GM21723 (cell line): Measurements from ENCODE around the gene SPATA6.
"Not testable (repeated sequence)": the region's sequence is repeated elsewhere in the genome, so short reads cannot be mapped to it uniquely, and the experiment has no call there.

Experiments
- ATAC-seq: cut with Tn5 transposase; IDR thresholded peaks from one replicate; pipeline ENCODE4 v1.9.1; 2021; ENCODE audit warnings: mild to moderate bottlenecking, moderate library complexity; ENCODE audit not compliant: unreplicated experiment

The SPATA6 gene

DNA sequence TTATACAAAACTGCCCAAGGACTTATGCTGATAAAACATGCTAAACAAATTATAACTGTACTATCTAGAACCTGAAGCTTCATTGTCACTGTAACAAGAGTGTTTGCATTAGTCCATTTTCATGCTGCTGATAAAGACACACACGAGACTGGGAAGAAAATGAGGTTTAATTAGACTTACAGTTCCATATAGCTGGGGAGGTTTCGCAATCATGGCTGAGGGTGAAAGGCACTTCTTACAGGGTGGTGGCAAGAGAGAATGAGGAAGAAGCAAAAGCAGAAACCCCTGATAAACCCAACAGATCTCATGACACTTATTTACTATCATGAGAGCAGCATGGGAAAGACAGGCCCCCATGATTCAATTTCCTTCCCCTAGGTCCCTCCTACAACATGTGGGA lies 100.4 kb downstream of the SPATA6 start:
- no peak for ATAC-seq

DNA sequence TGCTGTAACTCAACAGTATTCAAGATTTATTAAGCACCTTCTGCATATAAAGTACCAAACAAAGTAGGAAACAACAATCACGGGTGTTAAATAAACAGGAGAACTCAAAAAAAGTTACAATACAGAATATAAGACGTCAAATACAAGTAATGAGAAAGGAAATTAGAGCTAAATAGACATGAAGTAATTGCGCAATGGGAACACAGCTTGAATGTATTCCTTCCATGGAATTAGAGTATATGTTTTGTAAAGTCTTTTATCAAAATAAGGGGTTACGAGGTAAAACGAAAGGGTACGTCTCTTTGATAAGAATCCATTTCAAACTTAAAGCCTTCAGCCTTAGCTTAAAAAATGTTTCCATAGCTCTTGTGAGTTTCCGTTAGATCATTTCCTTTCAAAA lies 109.1 kb downstream of the SPATA6 start:
- no peak for ATAC-seq

DNA sequence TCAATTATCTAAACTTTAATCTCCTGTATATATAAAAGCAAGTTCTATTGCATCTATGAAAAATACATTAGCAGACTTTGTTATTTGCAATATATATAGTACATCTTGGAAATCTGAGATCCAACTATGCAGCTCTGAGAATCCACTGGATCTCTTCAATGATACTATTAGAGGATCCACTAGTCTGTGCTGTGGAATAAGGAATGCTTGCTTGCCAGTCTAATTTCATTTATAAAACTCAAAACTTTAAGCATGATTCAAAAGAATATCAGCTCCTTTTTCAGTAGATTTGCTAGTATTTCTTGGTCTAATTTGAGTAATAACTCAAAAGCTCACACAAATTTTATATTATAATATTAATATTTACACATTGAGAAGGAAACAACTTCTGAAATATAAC lies 115.1 kb downstream of the SPATA6 start:
- no peak for ATAC-seq

DNA sequence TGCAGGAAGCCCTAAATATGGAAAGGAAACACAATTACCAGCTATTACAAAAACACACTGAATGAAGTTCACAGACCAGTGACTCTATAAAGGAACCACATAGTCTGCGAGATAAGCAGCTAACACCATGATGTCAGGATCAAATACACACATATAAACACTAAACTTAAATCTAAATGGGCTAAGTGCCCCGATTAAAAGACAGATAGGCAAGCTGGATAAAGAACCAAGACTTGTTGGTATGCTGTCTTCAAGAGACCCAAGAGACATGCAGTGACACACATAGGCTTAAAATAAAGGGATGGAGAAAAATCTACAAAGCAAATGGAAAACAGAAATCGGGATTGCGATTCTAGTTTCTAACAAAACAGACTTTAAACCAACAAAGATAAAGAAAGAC lies 127.6 kb downstream of the SPATA6 start:
- no peak for ATAC-seq

DNA sequence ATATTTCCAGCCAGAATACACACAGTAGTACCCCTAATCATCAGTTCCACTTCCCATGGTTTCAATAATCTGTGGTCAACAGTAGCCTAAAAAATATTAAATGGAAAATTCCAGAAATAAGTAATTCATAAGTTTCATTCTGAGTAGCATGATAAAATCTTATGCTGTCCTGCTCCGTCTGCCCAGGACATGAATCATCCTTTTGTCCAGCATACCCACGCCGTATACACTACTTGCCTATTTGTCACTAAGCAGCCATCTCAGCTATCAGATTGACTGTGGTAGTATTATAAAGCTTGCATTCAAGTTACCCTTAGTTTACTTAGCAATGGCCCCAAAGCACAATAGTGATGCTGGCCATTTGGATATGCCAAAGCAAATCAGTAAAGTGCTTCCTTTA lies 130.8 kb downstream of the SPATA6 start:
- ATAC-seq: no peak

DNA sequence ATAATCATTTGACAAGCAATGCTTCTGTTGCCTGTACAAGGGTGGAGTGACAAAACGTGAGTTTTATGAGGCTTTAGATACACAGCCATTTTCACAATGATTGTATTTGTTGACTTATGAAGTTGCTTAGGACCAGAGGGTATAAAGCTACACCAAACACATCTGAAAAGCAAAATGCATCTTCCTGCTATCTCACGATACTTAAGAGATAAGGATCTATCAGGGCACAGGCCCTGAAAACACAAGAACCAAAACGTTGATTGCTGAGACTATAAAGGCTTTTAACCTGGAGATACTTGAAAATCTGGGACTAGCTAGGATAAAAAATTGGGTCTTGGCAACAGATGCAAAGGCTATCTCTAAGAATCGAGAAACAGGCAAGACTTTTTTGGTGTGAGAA lies 133.7 kb downstream of the SPATA6 start:
- no peak for ATAC-seq

DNA sequence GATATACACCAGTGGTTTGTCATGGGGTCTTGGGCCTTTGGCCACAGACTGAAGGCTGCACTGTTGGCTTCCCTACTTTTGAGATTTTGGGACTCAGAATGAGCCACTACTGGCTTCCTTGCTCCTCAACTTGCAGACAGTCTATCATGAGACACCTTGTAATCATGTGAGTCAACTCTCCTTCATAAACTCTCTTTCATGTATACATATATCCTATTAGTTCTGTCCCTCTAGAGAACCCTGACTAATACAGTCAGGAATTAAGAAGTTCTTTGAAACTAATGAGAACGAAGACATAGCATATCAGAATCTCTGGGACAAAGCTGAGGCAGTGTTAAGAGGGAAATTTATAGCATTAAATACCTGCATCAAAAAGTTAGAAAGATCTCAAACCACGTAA lies 138.7 kb downstream of the SPATA6 start:
- no peak for ATAC-seq

DNA sequence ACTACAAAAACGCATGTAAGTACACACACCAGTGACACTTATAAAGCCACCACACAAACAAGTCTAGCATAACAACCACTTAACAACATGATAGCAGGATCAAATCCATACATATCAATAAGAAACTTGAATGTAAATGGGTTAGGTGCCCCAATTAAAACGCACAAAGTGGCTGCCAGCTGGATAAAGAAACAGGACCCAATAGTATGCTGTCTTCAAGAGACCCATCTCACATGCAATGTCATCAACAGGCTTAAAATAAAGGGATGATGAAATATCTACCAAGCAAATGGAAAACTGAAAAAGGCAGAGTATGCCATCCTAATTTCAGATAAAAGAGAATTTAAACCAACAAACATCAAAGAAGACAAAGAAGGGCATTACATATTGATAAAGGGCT lies 139.9 kb downstream of the SPATA6 start:
- no peak for ATAC-seq

DNA sequence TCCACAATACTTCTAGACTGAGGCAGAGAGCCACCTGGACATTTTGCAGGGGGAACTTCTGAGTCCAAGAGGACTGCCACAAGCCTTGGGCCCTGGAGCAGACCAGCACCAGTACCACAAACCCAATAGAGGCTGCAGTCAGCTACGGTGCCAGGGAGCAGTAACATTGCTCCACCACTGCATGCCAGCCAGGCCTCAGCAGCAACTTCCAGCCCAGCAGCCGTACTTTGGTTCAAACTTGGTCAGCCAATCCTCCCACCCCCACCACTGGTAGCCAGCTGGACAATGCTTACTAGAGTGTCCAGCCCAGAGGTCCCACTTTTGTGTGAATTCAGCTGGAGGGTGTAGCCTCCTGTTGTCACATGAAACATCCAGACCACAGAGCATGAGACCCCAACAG lies 142.1 kb downstream of the SPATA6 start:
- ATAC-seq: no peak

DNA sequence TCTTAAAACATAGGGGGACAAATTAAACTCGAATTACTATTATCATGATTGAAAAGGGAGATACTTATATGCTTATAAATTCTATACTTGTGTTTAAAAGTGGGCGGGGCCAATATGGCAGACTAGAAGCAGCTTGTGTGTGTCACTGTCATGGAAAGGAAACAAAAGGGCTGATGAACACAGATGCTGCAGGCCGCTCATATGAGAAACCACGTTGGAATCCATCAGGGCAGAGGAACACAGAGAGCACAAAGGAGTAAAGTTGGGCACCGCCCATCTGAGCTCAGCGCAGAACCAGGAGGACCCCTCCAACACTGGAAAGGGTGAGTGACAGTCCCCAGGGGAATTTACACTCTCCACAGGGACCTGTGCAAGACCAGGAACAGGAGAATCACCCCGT lies 142.5 kb downstream of the SPATA6 start:
- no peak for ATAC-seq

DNA sequence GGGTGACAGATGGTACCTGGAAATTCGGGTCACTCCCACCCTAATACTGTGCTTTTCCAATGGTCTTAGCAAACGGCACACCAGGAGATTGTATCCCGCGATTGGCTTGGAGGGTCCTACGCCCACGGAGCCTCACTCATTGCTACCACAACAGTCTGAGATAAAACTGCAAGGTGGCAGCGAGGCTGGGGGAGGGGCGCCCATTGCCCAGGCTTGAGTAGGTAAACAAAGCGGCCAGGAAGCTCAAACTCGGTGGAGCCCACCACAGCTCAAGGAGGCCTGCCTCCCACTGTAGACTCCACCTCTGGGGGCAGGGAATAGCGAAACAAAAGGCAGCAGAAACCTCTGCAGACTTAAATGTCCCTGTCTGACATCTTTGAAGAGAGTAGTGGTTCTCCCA lies 160.2 kb downstream of the SPATA6 start:
- not testable (repeated sequence) for ATAC-seq

DNA sequence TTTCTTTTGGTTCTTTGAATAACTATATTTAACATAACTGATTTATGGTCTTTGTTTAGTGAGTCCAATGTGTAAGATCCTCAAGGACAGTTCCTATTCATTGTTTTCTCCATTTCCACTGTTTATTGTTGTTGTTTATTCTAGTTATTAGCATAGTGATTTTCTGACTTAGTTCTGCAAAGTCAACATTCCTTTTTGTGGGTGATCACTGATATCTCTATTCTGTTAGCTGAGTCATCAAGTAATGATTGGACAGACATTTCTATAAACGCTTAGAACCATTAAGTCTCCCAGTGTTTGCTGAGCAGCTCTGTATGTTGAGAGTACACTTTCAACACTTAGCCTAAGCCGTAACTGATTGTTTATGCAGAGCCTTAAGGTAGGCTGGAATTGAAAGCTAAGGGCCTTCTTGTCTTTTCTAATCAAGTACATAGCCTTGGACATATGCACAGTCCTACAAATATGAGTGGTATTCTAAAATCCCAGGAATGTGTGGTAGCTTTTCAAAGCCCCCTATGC lies 162.4 kb downstream of the SPATA6 start:
- ATAC-seq: no peak

DNA sequence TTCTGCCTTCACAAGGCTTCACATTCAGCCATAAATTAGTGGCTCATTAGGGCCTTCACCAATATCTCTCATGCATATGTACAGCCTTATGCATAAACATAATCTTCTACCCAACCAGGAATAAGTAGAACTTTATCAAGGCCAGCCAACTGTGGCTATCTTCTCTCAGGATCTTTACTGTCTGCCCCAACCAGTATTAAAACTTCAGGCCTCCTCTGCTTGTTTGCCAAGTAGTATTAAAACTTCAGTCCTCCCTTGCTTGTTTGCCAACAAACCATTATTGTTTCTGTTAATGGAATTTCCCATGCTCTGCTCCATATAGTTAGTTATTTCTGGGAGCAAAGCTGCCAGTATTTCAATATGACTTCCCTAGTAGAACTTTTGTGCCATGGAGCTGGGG lies 169.4 kb downstream of the SPATA6 start:
- ATAC-seq: no peak

DNA sequence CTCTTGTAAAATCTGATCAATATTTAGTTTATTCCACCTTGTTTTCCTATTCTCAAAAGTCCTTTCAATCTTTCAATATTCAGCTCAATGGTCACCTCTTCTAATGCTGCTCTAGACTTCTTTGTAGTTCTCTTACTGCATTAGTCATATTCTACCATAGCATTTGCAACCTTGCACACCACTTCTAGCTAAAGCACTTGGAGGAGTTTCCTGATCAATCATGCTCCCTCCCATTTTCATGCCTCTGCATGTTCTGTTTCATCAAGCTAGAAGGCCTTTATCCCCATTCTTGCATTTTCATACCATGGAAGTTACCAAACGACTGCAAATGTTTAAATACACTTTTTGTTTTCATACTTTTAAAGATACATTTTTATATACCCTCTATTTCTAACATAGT lies 177.3 kb downstream of the SPATA6 start:
- no peak for ATAC-seq

DNA sequence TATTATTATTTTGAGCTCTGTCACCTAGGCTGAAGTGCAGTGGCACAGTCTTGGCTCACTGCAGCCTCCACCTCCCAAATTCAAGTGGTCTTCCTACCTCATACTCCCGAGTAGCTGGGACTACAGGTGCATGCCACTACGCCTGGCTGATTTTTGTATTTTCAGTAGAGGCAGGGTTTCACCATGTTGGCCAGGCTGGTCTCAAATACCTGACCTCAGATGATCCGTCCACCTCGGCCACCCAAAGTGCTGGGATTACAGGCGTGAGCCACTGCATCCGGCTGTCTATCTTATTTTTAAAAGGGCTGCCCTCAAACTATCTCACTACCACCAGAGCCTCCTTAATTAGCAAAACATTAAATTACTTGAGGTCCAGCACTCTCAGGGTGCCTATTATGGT lies 177.9 kb downstream of the SPATA6 start:
- ATAC-seq: not testable (repeated sequence)

DNA sequence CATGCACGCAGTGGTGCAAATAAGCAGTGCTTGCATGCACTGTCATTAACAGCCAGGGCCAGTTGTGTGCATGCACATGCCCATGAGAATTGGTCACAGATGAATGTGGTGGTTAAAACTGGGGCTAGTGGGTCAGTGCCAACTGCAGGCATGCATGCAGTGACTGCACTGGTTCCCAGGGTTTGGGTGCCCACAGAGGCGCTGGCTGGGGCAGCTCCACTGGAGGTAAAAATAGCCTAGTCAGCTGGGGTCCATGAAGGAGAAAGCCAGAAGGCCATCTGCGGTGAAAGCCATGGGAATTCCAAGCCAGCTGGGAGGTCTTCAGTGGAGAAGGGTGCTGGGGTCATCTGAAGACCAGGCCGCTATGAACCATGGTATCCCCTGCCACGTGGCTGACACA lies 179.3 kb downstream of the SPATA6 start:
- no peak for ATAC-seq

DNA sequence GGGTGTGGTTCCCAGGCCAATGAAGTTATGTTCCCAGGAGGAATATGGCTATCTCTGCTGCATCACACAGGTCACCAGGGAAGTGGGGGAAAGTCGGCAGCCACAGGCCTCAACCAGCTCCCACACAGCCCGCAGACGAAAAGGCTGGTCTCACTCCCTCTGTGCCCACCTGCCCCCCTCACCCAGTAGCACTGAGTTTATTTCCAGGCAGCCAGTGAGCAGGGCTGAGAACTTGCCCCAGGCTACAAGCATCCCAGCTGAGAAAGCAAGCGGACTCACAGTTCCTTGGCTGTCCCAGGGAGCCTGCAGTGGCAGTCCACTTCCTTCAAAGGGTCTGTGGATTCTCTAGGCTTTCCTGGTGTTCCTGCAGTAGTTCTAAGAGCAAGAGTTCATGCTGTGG lies 180.6 kb downstream of the SPATA6 start:
- no peak for ATAC-seq

DNA sequence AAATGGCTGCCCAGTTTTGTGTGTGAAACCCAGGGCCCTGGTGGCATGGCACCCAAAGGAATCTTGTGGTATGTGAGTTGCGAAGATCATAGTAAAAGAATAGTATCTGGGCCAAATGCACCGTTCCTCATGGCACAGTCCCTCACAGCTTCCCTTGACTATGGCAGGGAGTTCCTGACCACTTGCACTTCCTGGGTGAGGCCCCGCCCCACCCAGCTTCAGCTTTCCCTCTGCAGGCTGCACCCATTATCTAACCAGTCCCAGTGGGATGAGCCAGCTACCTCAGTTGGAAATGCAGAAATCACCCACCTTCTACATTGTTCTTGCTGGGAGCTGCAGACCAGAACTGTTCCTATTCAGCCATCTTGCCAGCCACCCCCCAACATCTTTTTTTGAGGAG lies 186.5 kb downstream of the SPATA6 start:
- ATAC-seq: no peak

DNA sequence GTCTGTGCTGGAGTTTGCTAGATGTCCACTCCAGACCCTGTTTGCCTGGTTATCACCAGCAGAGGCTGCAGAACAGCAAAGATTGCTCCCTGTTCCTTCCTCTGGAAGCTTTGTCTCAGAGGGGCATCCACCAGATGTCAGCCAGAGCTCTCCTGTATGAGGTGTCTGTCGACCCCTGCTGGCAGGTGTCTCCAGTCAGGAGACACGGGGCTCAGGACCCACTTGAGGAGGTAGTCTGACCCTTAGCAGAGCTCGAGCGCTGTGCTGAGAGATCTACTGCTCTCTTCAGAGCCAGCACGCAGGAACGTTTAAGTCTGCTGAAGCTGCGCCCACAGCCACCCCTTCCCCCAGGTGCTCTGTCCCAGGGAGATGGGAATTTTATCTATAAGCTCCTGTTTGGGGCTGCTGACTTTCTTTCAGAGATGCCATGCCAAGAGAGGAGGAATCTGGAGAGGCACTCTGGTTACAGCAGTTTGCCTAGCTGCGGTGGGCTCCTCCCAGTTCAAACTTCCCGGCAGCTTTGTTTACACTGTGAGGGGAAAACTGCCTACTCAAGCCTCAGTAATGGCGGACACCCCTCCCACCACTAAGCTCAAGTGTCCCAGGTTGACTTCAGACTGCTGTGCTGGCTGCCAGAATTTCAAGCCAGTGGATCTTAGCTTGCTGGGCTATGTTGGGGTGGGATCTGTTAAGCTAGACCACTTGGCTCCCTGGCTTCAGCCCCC lies 187.1 kb downstream of the SPATA6 start:
- not testable (repeated sequence) for ATAC-seq

DNA sequence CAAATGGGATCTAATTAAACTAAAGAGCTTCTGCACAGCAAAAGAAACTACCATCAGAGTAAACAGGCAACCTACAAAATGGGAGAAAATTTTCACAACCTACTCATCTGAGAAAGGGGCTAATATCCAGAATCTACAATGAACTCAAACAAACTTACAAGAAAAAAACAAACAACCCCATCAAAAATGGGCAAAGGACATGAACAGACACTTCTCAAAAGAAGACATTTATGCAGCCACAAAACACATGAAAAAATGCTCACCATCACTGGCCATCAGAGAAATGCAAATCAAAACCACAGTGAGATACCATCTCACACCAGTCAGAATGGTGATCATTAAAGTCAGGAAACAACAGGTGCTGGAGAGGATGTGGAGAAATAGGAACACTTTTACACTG lies 189.7 kb downstream of the SPATA6 start:
- not testable (repeated sequence) for ATAC-seq

DNA sequence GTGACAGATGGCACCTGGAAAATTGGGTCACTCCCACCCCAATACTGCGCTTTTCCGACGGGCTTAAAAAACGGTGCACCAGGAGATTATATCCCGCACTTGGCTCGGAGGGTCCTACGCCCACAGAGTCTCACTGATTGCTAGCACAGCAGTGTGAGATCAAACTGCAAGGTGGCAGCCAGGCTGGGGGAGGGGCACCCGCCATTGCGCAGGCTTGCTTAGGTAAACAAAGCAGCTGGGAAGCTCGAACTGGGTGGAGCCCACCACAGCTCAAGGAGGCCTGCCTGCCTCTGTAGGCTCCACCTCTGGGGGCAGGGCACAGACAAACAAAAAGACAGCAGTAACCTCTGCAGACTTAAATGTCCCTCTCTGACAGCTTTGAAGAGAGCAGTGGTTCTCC lies 194.6 kb downstream of the SPATA6 start:
- ATAC-seq: not testable (repeated sequence)

DNA sequence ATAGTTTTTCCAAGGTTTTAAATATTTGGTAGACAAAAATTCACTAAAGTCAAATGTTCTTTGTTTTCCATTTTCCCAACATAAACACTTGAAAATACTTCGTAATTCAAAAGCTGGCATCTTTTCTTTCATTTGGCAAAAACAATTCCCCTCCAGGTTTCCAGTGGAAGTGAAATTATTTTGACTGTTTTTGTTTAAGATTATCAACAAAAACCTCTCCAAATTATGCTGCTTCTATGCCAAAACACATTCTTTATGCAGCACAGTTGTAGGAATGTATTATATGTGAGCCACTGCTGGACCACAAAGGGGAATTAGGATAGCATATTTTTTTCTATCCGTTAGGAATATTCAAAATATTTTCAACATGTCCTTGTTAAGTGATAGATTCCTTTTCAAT lies 205.4 kb downstream of the SPATA6 start:
- ATAC-seq: no peak

DNA sequence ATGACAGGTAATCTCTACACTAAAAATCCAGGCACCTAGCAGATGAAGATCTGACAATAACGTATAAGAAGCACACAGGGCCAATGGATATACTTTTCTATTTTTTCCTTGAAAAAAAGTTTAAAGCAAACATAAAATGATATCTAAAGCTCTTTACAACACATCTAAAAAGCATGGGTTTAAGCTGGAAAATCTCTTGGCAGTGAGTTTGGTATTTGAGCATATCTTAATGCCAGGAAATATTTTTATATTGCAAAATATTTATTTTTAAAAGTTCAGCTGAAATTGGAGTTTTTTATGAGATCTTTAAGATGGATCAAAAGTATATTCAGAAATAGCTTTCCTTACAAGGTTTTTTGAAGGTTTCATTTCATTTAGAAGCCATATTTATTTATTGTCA lies 209.0 kb downstream of the SPATA6 start:
- no peak for ATAC-seq
